PC-3 (cell line): ENCODE measurements around the gene UPK1B. TPM values are rescaled to one million over a fixed set of nuclear protein-coding genes. Genes with fewer than 3 reads are reported as not detected.

Source experiments
- ATAC-seq: fragments of 200-7000 bp; cut with Tn5 transposase; 2 replicates; pipeline ENCODE4 v1.9.1; 2020; ENCODE audit warnings: mild to moderate bottlenecking, moderate library complexity
- BruUV-seq: library from RNA; stranded (reverse); fragments of 400-500 nt; replicated peaks from 2 replicates; lab custom pipeline; 2021; lab: Mats Ljungman, UMichigan
- CTCF ChIA-PET: fragments of 300-600 bp; sonication (Branson Sonifier 250); formaldehyde crosslinking; loops from one replicate; lab custom pipeline; 2022; ENCODE audit warnings: antibody characterized with exemption; lab: Charles Lee
- POLR2A ChIA-PET: fragments of 300-600 bp; sonication (Branson Sonifier 250); formaldehyde crosslinking; loops from one replicate; lab custom pipeline; 2022; ENCODE audit warnings: antibody characterized with exemption; ENCODE audit not compliant: unreplicated experiment; lab: Charles Lee
- DNase-seq: peaks from one replicate; pipeline ENCODE4 v3.0.0-alpha.2; 2015
- H2AFZ ChIP-seq: fragments of 300-600 bp; sonication (generic); 2 replicates; pipeline ENCODE4 v1.6.0; 2016; ENCODE audit warnings: antibody characterized with exemption, low read length
- H3F3A ChIP-seq: fragments of 300-600 bp; sonication (generic); one replicate; pipeline ENCODE4 v1.6.0; 2017; ENCODE audit warnings: antibody characterized with exemption, low read length, control low read depth, mild to moderate bottlenecking; ENCODE audit not compliant: unreplicated experiment
- H3K27ac ChIP-seq: fragments of 300-600 bp; sonication (generic); 2 replicates; pipeline ENCODE4 v1.5.1; 2016; ENCODE audit warnings: mild to moderate bottlenecking, low read length
- H3K27me3 ChIP-seq: fragments of 300-600 bp; sonication (generic); 2 replicates; pipeline ENCODE4 v1.6.1; 2016; ENCODE audit warnings: low read length, mixed read lengths
- H3K36me3 ChIP-seq: fragments of 300-600 bp; sonication (generic); 2 replicates; pipeline ENCODE4 v1.6.1; 2016; ENCODE audit warnings: low read depth, mixed run types, low read length, mixed read lengths
- H3K4me1 ChIP-seq: fragments of 300-600 bp; sonication (generic); 2 replicates; pipeline ENCODE4 v1.5.1; 2016; ENCODE audit warnings: low read length; ENCODE audit not compliant: insufficient read depth
- H3K4me2 ChIP-seq: fragments of 300-600 bp; sonication (generic); 2 replicates; pipeline ENCODE4 v1.6.0; 2016; ENCODE audit warnings: low read length
- H3K4me3 ChIP-seq: fragments of 300-600 bp; sonication (generic); 2 replicates; pipeline ENCODE4 v1.5.1; 2016; ENCODE audit warnings: mild to moderate bottlenecking, low read length, mixed read lengths
- H3K79me2 ChIP-seq: fragments of 300-600 bp; sonication (generic); 2 replicates; pipeline ENCODE4 v1.6.1; 2017; ENCODE audit warnings: low read length, mixed read lengths
- H3K9ac ChIP-seq: fragments of 300-600 bp; sonication (generic); 2 replicates; pipeline ENCODE4 v1.6.0; 2016; ENCODE audit warnings: mild to moderate bottlenecking, low read length
- H3K9me2 ChIP-seq: fragments of 300-600 bp; sonication (generic); replicated peaks from 2 replicates; pipeline ENCODE4 v1.6.1; 2016; ENCODE audit warnings: mixed run types, low read length, mixed read lengths
- H3K9me3 ChIP-seq: fragments of 300-600 bp; sonication (generic); 2 replicates; pipeline ENCODE4 v1.6.1; 2016; ENCODE audit warnings: low read length, mixed read lengths
- H4K20me1 ChIP-seq: fragments of 300-600 bp; sonication (generic); 2 replicates; pipeline ENCODE4 v1.6.1; 2016; ENCODE audit warnings: low read length, mixed read lengths
- CTCF ChIP-seq: fragments of 300-600 bp; sonication (generic); conservative IDR thresholded peaks from 2 replicates; pipeline ENCODE4 v1.5.1; 2017; ENCODE audit warnings: antibody characterized with exemption, low read depth, mild to moderate bottlenecking, low read length
- EZH2 ChIP-seq: fragments of 300-600 bp; sonication (generic); IDR thresholded peaks from one replicate; pipeline ENCODE4 v1.6.1; 2017; ENCODE audit warnings: antibody characterized with exemption, mild to moderate bottlenecking, low read length; ENCODE audit not compliant: unreplicated experiment
- EZH2phosphoT487 ChIP-seq: fragments of 300-600 bp; sonication (generic); IDR thresholded peaks from 2 replicates; pipeline ENCODE4 v1.6.1; 2018; ENCODE audit warnings: mild to moderate bottlenecking, antibody characterized with exemption, low read length, borderline replicate concordance
- intact Hi-C: fragments of 100-400 bp; cut with micrococcal nuclease; formaldehyde crosslinking; loops from 2 replicates; pipeline ENCODE4 v1.9.0; 2023
- total RNA-seq: library from RNA; depleted of rRNA; stranded (reverse); fragments of >200 nt; gene quantifications from 2 replicates; pipeline ENCODE4 v1.2.3, GENCODE V29; 2014

UPK1B gene
- total RNA-seq, 1 experiment from 2014 or later, result 0.04 TPM

DNA sequence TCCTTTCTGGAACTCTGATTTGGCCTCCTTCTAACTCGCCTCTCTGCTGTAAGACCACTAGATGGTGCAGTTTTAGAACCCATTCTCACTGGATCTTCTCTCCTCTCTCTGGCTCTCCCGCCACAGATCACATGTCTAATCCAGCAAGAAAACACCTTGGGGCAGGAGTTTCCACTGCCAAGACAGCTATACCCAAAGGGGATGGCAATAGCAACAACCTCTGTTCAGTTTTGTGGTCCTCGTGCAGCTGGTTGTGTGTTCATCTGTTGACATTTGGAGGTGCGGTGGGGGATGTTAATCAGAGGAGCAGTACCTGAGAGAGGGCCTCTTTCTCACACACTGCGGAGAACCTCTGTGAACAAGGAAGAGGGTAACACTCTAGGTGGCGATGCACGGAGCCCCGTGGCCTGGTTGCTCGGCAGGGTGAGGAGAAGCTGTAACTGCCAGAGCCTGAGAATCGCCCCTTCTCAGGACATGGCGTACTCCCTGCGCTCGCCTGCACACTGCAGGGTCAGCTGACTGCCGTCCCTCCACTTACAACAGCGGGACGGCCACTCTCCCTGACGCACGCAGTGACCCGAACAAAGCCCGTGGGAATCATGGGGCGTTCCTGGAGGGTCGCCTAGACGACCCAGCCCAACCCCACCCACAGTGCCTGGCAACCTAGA lies 27.8 kb upstream of the UPK1B start, which contains the start of gene TEX55:
Gene TEX55 (plus strand): TSS at position 666 of the 668 bp plus-strand sequence. CDS start 25 bp downstream, outside the sequence.
- Histone ChIP-seq H3F3A (no peaks in the 10 kb centered on the region), H3K4me2 (no peak within 1 kb of the TSS), H3K36me3 (no peaks in the 10 kb centered on the region), H3K4me1 (peaks cover 25% of the 10 kb centered on the region), H3K27ac (peak within 1 kb of the TSS; percentile 2; the same call in 1 of the 2 replicates), H3K9me2 (no peaks in the 10 kb centered on the region), H2AFZ (peak within 1 kb of the TSS; percentile 60), H3K9ac (no peak within 1 kb of the TSS), H4K20me1 (no peaks in the 10 kb centered on the region), H3K4me3 (no peak within 1 kb of the TSS), H3K9me3 (no peaks in the 10 kb centered on the region), H3K79me2 (no peaks in the 10 kb centered on the region), H3K27me3 (no peaks in the 10 kb centered on the region)
- BruUV-seq, result no TSS peak
- intact Hi-C loops, result loop anchor here (1.0 to 5.0 kb wide), 3 partner anchors 61 to 537 kb away; no protein-coding TSS in a partner anchor
- POLR2A ChIA-PET, result interaction anchor here (1.3 kb wide), 1 partner anchor 96 kb away, joined by 4 read pairs; the partner anchor contains the start of gene B4GALT4
- TF ChIP-seq EZH2 (no peak), CTCF (peak; percentile 94), EZH2phosphoT487 (no peak)
- ATAC-seq, result peak; percentile 75
- CTCF ChIA-PET, result no interaction called here
- peak; percentile 87 for DNase-seq

DNA sequence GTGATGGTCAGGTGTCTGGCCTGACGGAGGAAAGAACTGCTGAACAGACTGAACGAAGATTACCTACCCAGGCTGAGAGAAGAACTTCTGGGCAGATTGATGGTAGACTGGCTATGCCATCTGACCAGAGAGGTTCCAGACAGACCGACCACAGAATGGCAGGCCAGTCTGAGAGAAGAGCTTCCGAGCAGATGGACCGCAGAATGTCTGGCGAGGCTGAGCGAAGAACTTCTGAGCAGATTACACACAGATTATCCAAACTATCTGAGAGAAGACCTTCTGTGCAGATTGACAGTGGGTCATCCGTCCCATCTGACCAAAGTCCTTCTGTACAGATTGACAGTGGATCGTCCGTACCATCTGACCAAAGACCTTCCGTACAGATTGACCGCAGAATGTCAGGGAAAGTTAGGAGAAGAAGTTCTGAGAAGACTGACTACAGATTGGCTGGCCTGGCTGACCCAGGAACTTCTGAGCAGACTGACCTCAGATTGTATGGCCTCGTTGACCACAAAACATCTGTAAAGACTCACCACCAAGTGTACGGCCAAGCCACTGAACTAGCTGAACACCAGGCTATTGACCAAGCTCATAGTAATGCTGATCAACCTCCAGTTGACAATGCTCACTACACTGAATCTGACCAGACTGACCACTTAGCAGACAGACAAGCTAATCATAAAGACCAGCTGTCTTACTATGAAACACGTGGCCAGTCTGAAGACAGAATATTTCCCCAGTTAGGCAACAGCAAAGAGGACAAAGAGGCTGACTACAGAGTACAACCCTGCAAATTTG lies 26.6 kb upstream of the UPK1B start:
- H3K9me3 ChIP-seq, result no peaks in the 10 kb centered on the region
- DNase-seq (no peak), ATAC-seq (no peak)
- peaks cover 25% of the 10 kb centered on the region for H3K4me1 ChIP-seq
- H3K27me3 ChIP-seq, result no peaks in the 10 kb centered on the region
- no peaks in the 10 kb centered on the region for H3K36me3 ChIP-seq
- no peaks in the 10 kb centered on the region for H3K9me2 ChIP-seq
- ChIA-PET CTCF (interaction anchor here (1.3 kb wide), 1 partner anchor 94 kb away, joined by 6 read pairs; no protein-coding TSS in a partner anchor), POLR2A (no interaction called here)
- H3K79me2 ChIP-seq, result no peaks in the 10 kb centered on the region
- no peak overlapping the region for H3K4me2 ChIP-seq
- H2AFZ ChIP-seq, result no peak overlapping the region
- H3K27ac ChIP-seq, result no peak overlapping the region
- H4K20me1 ChIP-seq, result no peaks in the 10 kb centered on the region
- no peak overlapping the region for H3K4me3 ChIP-seq
- H3F3A ChIP-seq, result no peaks in the 10 kb centered on the region
- intact Hi-C loops, result loop anchor here (5.0 kb wide), 1 partner anchor 536 kb away; no protein-coding TSS in a partner anchor
- TF ChIP-seq EZH2phosphoT487 (no peak), EZH2 (no peak), CTCF (no peak)
- no TSS peak for BruUV-seq
- H3K9ac ChIP-seq, result no peak overlapping the region
